Measurements from ENCODE around the gene CAPRIN1. TPM values are rescaled to one million over a fixed set of nuclear protein-coding genes. Genes with fewer than 3 reads are reported as not detected.

The CAPRIN1 gene, protein sequence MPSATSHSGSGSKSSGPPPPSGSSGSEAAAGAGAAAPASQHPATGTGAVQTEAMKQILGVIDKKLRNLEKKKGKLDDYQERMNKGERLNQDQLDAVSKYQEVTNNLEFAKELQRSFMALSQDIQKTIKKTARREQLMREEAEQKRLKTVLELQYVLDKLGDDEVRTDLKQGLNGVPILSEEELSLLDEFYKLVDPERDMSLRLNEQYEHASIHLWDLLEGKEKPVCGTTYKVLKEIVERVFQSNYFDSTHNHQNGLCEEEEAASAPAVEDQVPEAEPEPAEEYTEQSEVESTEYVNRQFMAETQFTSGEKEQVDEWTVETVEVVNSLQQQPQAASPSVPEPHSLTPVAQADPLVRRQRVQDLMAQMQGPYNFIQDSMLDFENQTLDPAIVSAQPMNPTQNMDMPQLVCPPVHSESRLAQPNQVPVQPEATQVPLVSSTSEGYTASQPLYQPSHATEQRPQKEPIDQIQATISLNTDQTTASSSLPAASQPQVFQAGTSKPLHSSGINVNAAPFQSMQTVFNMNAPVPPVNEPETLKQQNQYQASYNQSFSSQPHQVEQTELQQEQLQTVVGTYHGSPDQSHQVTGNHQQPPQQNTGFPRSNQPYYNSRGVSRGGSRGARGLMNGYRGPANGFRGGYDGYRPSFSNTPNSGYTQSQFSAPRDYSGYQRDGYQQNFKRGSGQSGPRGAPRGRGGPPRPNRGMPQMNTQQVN
- total RNA-seq, result 128 and 159 TPM in 2 replicates

DNA sequence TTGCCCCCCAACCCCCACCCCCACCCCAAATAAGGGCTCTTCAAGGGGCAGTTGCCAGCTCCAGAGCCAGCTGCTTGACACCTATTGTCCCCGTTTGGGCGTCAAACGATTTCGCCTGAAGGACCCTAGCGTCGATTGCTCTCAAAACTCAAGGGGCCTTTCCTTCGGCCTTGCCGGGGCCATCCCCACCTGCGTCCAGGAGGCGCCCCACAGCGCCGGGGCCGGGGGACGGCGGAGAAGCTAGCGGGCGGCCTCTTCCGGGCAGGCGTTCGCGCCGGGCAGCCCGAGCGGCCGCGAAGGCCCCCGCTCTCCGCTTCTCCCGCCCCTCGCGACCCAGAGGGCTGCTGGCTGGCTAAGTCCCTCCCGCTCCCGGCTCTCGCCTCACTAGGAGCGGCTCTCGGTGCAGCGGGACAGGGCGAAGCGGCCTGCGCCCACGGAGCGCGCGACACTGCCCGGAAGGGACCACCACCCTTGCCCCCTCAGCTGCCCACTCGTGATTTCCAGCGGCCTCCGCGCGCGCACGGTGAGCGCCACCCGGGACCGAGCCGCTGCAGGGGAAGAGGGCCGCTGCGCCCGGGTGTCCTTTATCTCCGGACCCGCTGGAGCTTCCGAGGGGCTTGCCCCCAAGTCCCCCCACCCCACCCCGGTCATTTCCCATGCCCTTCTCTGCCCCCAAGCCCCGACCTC lies at the start of gene CAPRIN1:
CAPRIN1 (plus strand) TSS at position 383 of the 687 bp plus-strand sequence. CDS start 690 bp downstream, outside the sequence.

DNA sequence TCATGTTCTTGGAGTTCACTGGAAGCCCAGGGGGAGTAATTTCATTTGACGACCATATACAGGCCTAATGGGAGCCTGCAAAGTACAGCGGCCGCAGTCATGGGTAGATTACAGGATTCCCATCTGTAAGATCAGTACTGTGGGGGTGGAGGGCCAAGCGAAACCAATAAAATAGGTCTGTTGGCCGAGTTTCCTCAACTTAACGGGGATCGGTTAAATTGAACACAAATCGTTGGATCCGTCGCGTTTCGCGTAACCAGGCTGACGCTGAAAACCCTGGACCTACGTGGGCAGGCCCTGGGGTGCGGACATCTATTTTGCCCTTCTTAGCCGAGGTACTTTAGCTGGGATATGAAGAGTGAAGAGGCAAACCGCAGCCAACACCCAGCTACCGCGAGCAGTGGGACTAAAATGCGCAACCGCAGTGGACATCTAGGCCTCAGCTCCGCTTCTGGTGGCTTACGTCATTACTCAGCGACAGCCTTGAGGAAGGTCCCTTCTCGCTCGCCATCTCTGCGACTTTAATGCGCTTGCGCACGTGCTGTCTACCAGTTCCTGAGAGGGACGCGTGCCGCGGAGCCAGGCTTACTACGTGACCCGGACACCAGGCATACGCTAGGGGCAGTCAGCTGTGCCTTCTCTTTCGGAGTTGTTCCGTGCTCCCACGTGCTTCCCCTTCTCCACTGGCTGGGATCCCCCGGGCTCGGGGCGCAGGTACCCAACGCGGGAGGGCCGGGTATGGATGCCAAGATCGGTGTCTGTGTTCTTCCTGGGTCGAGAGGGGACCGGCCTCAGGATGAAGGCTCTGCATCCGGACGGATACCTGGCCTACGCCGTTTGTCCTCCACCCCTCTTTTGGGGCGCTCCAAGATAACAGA lies 53.8 kb downstream of the CAPRIN1 start, which contains the start of gene NAT10:
NAT10 (plus strand) TSS at position 551 of the 878 bp plus-strand sequence. CDS start 2,597 bp downstream, outside the sequence.

Other genes with a start within 250 kb of the CAPRIN1 start
- 0.64 and 0.96 TPM in 2 replicates for gene LMO2, start 159.7 kb upstream of the CAPRIN1 start, total RNA-seq
- 17.9 and 21.2 TPM in 2 replicates for gene NAT10, start 53.9 kb downstream of the CAPRIN1 start, total RNA-seq